IgD-negative memory B cell (primary cell): Measurements from ENCODE around the gene AK1. TPM values are rescaled to one million over a fixed set of nuclear protein-coding genes. Genes with fewer than 3 reads are reported as not detected.
A peak's percentile ranks its signal among the peaks of the same experiment; 100 is the strongest.

ENCODE experiments used
- H3K27ac Mint-ChIP-seq, 3 donors: one replicate each; pipeline ENCODE4 v1.8.0; 2020 to 2022; ENCODE audit warnings: mild to moderate bottlenecking in 3 of 3, mixed read lengths in 3 of 3, moderate library complexity in 1 of 3
- H3K27me3 Mint-ChIP-seq: one replicate; pipeline ENCODE4 v1.8.0; 2021; ENCODE audit warnings: mixed read lengths
- H3K36me3 Mint-ChIP-seq: one replicate; pipeline ENCODE4 v1.8.0; 2020; ENCODE audit warnings: mild to moderate bottlenecking, mixed read lengths
- H3K4me1 Mint-ChIP-seq, 3 donors: one replicate each; pipeline ENCODE4 v1.8.0; 2020 to 2022; ENCODE audit warnings: mixed read lengths in 3 of 3, mild to moderate bottlenecking in 1 of 3
- H3K4me3 Mint-ChIP-seq, 4 donors: one replicate each; pipeline ENCODE4 v1.8.0; 2020 to 2022; ENCODE audit warnings: mild to moderate bottlenecking in 4 of 4, mixed read lengths in 4 of 4, moderate library complexity in 3 of 4
- H3K9me3 Mint-ChIP-seq, 3 donors: one replicate each; pipeline ENCODE4 v1.8.0; 2020 to 2021; ENCODE audit warnings: mixed read lengths in 3 of 3, mild to moderate bottlenecking in 1 of 3
- polyA plus RNA-seq: library from polyadenylated mRNA; unstranded; fragments of 300-500 nt; fragmentation: Illumina TruSeq; gene quantifications from one replicate; pipeline ENCODE4 v1.2.3, GENCODE V29; 2021

Gene AK1
- polyA plus RNA-seq, 1 donor from 2014 or later = 0.10 TPM

GRCh38 chr9:127915801-127916719 is 38.6 kb upstream of the AK1 start:
- peaks cover 24 to 44% (median 25%) of the 10 kb centered on the region in 3 donors for H3K4me1 Mint-ChIP-seq
- H3K27me3 Mint-ChIP-seq = no peaks in the 10 kb centered on the region
- peaks cover 0 to 2% (median 0%) of the 10 kb centered on the region in 3 donors for H3K9me3 Mint-ChIP-seq
- peaks cover 3% of the 10 kb centered on the region for H3K36me3 Mint-ChIP-seq
- H3K4me3 Mint-ChIP-seq = peak overlapping the region; percentile 77 to 98 (median 92)
- peak overlapping the region; percentile 95 to 98 (median 96) for H3K27ac Mint-ChIP-seq

GRCh38 chr9:127915325-127915752 is 37.9 kb upstream of the AK1 start:
- peak overlapping the region; percentile 77 to 98 (median 92) for H3K4me3 Mint-ChIP-seq
- peaks cover 0 to 2% (median 0%) of the 10 kb centered on the region in 3 donors for H3K9me3 Mint-ChIP-seq
- peaks cover 25 to 49% (median 30%) of the 10 kb centered on the region in 3 donors for H3K4me1 Mint-ChIP-seq
- H3K27me3 Mint-ChIP-seq = no peaks in the 10 kb centered on the region
- H3K27ac Mint-ChIP-seq = peak overlapping the region; percentile 95 to 98 (median 96)
- H3K36me3 Mint-ChIP-seq = peaks cover 3% of the 10 kb centered on the region

GRCh38 chr9:127913682-127914081 is 36.2 kb upstream of the AK1 start:
- peak overlapping the region in 2 of 3 donors; percentile 92 to 96 for H3K27ac Mint-ChIP-seq
- H3K4me1 Mint-ChIP-seq = peaks cover 21 to 40% (median 24%) of the 10 kb centered on the region in 3 donors
- peak overlapping the region in 1 of 4 donors; percentile 74 for H3K4me3 Mint-ChIP-seq

GRCh38 chr9:127912882-127913281 is 35.4 kb upstream of the AK1 start:
- peak overlapping the region in 1 of 4 donors; percentile 65 for H3K4me3 Mint-ChIP-seq
- H3K27ac Mint-ChIP-seq = peak overlapping the region in 2 of 3 donors; percentile 77 to 92
- peaks cover 15 to 35% (median 16%) of the 10 kb centered on the region in 3 donors for H3K4me1 Mint-ChIP-seq
- no peaks in the 10 kb centered on the region for H3K27me3 Mint-ChIP-seq
- peaks cover 3% of the 10 kb centered on the region for H3K36me3 Mint-ChIP-seq
- peaks cover 0 to 2% (median 0%) of the 10 kb centered on the region in 3 donors for H3K9me3 Mint-ChIP-seq

More at GRCh38 chr9:127913682-127914081, 36.2 kb upstream of the AK1 start:
- Mint-ChIP-seq H3K27me3 (no peaks in the 10 kb centered on the region), H3K36me3 (peaks cover 3% of the 10 kb centered on the region), H3K9me3 (peaks cover 0 to 2% (median 0%) of the 10 kb centered on the region in 3 donors)

- Mint-ChIP-seq H3K9me3 (peaks cover 0 to 2% (median 0%) of the 10 kb centered on the region in 3 donors), H3K27me3 (no peaks in the 10 kb centered on the region), H3K27ac (peak overlapping the region in 1 of 3 donors; percentile 98), H3K4me1 (peaks cover 11 to 31% (median 13%) of the 10 kb centered on the region in 3 donors), H3K4me3 (peak overlapping the region in 3 of 4 donors; percentile 54 to 83 (median 79)), H3K36me3 (peaks cover 3% of the 10 kb centered on the region)
These were observed 34.8 kb upstream of the AK1 start for GRCh38 chr9:127912296-127912695.

GRCh38 chr9:127910613-127911205 is 33.2 kb upstream of the AK1 start:
- Mint-ChIP-seq H3K4me1 (peaks cover 16 to 34% (median 21%) of the 10 kb centered on the region in 3 donors), H3K27ac (peak overlapping the region; percentile 80 to 98 (median 96)), H3K36me3 (peaks cover 1% of the 10 kb centered on the region), H3K9me3 (peaks cover 0 to under 1% (median 0%) of the 10 kb centered on the region in 3 donors), H3K4me3 (peak overlapping the region; percentile 28 to 79 (median 74)), H3K27me3 (no peaks in the 10 kb centered on the region)

GRCh38 chr9:127909839-127910273 is 32.4 kb upstream of the AK1 start:
- Mint-ChIP-seq H3K9me3 (no peaks in the 10 kb centered on the region), H3K4me3 (no peak overlapping the region), H3K36me3 (peaks cover 1% of the 10 kb centered on the region), H3K4me1 (peaks cover 22 to 36% (median 24%) of the 10 kb centered on the region in 3 donors), H3K27ac (peak overlapping the region; percentile 62 to 96 (median 80)), H3K27me3 (no peaks in the 10 kb centered on the region)

GRCh38 chr9:127908660-127908926 is 31.1 kb upstream of the AK1 start:
- H3K36me3 Mint-ChIP-seq = peaks cover 1% of the 10 kb centered on the region
- H3K4me3 Mint-ChIP-seq = peak overlapping the region in 1 of 4 donors; percentile 54
- H3K27ac Mint-ChIP-seq = peak overlapping the region in 2 of 3 donors; percentile 31 to 62
- H3K27me3 Mint-ChIP-seq = no peaks in the 10 kb centered on the region
- H3K4me1 Mint-ChIP-seq = peaks cover 28 to 37% (median 34%) of the 10 kb centered on the region in 3 donors
- no peaks in the 10 kb centered on the region for H3K9me3 Mint-ChIP-seq

GRCh38 chr9:127907867-127908659 is 30.6 kb upstream of the AK1 start:
- no peaks in the 10 kb centered on the region for H3K27me3 Mint-ChIP-seq
- H3K4me3 Mint-ChIP-seq = peak overlapping the region in 1 of 4 donors; percentile 54
- peaks cover 33 to 41% (median 39%) of the 10 kb centered on the region in 3 donors for H3K4me1 Mint-ChIP-seq
- no peaks in the 10 kb centered on the region for H3K9me3 Mint-ChIP-seq
- H3K27ac Mint-ChIP-seq = peak overlapping the region; percentile 43 to 100 (median 98)
- H3K36me3 Mint-ChIP-seq = peaks cover 1% of the 10 kb centered on the region

- Mint-ChIP-seq H3K27ac (peak overlapping the region; percentile 98 to 100 (median 100)), H3K36me3 (no peaks in the 10 kb centered on the region), H3K9me3 (no peaks in the 10 kb centered on the region), H3K27me3 (no peaks in the 10 kb centered on the region), H3K4me3 (peak overlapping the region; percentile 85 to 99 (median 89)), H3K4me1 (peaks cover 31 to 46% (median 38%) of the 10 kb centered on the region in 3 donors)
These were observed 28.3 kb upstream of the AK1 start for GRCh38 chr9:127905788-127906191.

GRCh38 chr9:127905004-127905728 is 27.7 kb upstream of the AK1 start:
- H3K27me3 Mint-ChIP-seq = no peaks in the 10 kb centered on the region
- peak overlapping the region; percentile 85 to 99 (median 89) for H3K4me3 Mint-ChIP-seq
- no peaks in the 10 kb centered on the region for H3K36me3 Mint-ChIP-seq
- peak overlapping the region; percentile 98 to 100 (median 100) for H3K27ac Mint-ChIP-seq
- H3K4me1 Mint-ChIP-seq = peaks cover 28 to 46% (median 35%) of the 10 kb centered on the region in 3 donors
- H3K9me3 Mint-ChIP-seq = no peaks in the 10 kb centered on the region

- H3K4me3 Mint-ChIP-seq = peak overlapping the region; percentile 85 to 99 (median 89)
- no peaks in the 10 kb centered on the region for H3K9me3 Mint-ChIP-seq
- H3K36me3 Mint-ChIP-seq = no peaks in the 10 kb centered on the region
- H3K4me1 Mint-ChIP-seq = peaks cover 28 to 46% (median 39%) of the 10 kb centered on the region in 3 donors
- H3K27ac Mint-ChIP-seq = peak overlapping the region; percentile 98 to 100 (median 100)
- no peaks in the 10 kb centered on the region for H3K27me3 Mint-ChIP-seq
These were observed 27.1 kb upstream of the AK1 start for GRCh38 chr9:127904561-127905003.

GRCh38 chr9:127903557-127904475 is 26.3 kb upstream of the AK1 start:
- Mint-ChIP-seq H3K27ac (peak overlapping the region; percentile 98 to 100 (median 100)), H3K4me1 (peaks cover 28 to 46% (median 39%) of the 10 kb centered on the region in 3 donors), H3K9me3 (no peaks in the 10 kb centered on the region), H3K36me3 (no peaks in the 10 kb centered on the region), H3K27me3 (no peaks in the 10 kb centered on the region), H3K4me3 (peak overlapping the region; percentile 85 to 99 (median 89))
